ENCODE measurements around the gene RAB7B.
"Not testable (repeated sequence)": the region's sequence is repeated elsewhere in the genome, so short reads cannot be mapped to it uniquely, and the experiment has no call there.

Gene RAB7B, protein sequence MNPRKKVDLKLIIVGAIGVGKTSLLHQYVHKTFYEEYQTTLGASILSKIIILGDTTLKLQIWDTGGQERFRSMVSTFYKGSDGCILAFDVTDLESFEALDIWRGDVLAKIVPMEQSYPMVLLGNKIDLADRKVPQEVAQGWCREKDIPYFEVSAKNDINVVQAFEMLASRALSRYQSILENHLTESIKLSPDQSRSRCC

GRCh38 chr1:206002871-206003801 is at the start of gene RAB7B:
TSS of gene RAB7B (minus strand) at chr1:206003395. CDS start at chr1:205994135, 9,260 bp downstream.
- no peak for DNase-seq

GRCh38 chr1:206052231-206052865 is 49.2 kb upstream of the RAB7B start:
- not testable (repeated sequence) for DNase-seq

- DNase-seq: peak; percentile 19
Measured at GRCh38 chr1:206050655-206051235, 47.5 kb upstream of the RAB7B start.

- no peak for DNase-seq
Measured at GRCh38 chr1:206049919-206050600, 46.9 kb upstream of the RAB7B start.

DNA sequence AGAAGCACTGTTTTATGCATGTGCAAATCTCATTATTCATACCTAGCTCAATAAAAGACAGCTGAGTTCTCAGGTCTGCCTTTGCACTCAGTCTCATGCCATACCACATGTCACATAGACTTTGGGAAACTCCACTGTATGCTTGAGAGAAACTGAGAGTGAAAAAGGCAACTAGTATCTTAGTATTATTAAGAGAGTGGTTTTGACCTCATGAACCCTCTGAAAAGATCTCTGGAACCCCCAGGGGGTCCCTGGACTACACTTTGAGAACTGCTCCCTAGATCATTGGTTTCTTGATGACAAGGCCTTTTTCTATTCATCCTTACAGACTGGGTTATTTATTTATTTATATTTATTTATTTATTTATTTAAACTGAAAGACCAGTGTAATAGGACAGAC is 46.1 kb upstream of the RAB7B start:
- no peak for DNase-seq

GRCh38 chr1:206048582-206048981 is 45.4 kb upstream of the RAB7B start:
- DNase-seq: no peak

- no peak for DNase-seq
Measured at GRCh38 chr1:206047271-206047670, 44.1 kb upstream of the RAB7B start.

DNA sequence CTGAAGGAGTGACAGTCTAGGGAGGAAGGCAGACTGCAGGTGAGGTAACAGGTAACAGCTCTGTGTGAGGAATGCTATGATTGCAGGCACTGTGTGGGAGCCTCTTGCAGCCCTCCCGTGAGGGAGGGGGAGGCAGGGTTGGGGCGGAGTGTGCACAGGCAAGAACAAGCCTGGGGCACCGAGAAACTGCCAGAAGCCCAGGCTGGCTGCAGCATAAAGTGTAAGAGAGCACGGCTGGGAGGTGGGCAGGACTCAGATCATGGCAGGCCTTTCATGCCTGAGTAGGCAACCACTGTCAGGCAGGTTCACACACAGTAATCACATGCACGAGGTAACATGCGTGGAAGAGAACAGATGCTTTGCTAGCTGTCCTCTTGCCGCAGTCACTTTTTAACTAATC is 38.4 kb upstream of the RAB7B start:
- DNase-seq: no peak

GRCh38 chr1:206040328-206040727 is 37.1 kb upstream of the RAB7B start:
- DNase-seq: no peak

DNA sequence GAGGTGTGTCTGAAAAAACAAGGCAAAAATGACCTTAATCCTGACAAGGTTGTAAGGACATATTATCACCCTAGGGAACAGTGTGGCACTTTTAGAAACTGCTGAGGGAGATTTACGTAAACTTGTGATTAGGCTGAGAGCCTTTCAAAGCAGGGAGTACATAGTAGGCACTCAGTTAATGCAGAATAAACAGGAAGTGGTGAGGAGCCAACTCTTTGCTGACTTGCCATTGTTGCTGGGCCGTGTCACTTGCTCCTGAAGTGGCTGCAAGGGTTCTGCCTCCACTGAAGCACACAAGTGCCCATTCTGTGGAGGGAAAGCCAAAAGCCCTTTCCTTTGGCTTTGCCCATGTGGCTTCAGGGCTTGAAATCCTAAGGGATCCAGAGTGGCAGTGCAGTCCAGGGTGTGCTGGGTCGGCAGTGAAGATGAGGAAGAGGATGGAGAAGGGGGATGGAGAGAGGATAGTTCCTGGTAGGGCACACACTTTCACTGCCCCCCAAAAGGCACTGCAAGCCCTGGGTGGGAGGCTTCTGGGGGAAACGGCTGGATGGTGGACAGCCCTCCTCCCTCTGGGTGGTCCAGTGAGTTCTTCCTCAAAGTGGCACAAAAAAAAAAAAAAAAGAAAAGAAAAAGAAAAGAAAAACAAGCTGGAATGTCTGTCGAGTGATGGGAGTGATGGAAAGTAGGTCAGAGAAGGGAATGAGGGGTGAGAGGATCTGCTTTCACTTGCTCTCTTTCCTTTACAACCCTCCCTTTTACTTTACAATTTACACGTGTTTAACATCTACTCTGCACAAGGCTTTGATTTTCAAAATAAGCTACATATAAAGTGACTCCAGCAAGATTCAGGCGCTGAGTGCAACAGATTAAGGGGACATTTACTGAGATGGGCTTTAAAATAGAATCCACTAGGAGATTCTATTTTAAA is 36.1 kb upstream of the RAB7B start:
- peak; percentile 3 for DNase-seq

DNA sequence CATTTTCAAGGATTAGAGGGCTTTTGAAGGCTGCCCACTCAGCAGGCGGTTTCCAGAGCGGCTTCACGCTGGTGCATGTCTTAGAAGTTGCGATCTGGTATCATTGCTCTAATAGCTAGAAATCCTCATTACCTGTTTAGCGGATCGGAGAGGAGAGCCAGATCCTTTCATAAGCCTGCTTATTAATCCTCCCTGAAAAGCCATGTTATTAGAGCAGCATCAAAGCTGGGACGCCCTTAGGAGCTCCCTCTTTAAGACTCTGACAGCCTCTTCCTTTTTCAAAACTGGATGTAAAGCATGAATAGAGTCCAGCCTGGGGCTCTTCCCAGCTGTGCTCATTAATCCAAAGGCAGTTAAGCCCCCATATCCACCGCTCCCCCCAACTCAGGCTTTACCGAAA is 34.4 kb upstream of the RAB7B start:
- no peak for DNase-seq

DNA sequence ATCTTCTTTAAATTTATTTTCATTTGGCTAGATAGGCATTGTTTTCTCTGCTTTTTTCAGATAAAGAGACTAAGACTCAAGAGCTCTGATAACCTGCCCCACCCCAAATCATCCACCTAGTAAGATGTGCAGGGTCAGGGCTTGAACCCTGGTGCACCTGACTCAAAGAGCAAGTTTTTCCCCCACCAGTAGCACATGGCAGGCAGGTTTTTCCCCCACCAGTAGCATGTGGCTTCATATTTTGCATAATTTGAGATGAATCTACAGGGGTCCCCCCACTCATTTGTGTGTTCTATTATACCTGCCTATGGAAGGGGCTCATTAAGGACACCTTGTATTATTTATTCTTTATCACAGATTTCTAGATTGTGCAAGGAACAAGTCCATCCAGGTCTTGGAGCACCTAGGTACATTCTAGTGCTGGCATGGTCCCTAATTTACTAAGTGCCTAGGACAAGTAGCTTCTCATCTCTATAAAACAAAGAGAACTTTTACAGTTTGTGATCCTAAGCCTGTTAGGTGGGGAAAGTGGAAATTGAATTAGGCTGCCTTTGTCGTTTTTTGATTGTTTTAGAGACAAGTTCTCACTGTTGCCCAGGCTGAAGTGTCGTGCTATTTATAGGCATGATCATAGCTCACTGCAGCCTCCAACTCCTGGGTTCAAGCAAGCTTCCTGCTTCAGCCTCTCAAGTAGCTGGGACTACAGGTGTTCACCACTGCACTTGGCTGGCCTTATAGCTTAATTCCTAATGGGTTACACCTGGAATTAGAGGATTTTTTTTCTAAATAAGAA is 33.7 kb upstream of the RAB7B start:
- no peak for DNase-seq

DNA sequence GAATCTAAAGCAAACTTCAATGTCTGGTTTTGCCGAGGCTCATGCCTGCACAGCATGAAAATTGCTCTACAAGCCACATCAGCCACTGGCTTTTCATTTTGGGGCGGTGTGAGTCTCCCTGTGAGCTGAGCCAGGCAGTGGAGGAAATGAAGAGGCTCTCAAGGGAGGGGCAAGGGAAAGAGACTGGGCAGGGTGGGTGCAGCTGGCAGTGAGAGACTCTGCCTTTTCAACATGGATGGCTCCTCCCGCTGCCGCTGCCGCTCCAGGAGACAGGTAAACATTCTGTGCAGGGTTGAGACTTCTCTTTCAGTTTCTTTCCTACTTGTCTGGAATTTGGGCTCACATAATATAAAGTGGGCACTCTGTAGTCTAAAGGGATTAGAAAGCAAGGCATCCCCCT is 31.8 kb upstream of the RAB7B start:
- peak; percentile 18 for DNase-seq

- no peak for DNase-seq
Measured at GRCh38 chr1:206032380-206033140, 29.4 kb upstream of the RAB7B start.

GRCh38 chr1:206030714-206031113 is 27.5 kb upstream of the RAB7B start:
- peak; percentile 68 for DNase-seq

- DNase-seq: no peak
Measured at GRCh38 chr1:206030191-206030590, 27.0 kb upstream of the RAB7B start.

DNA sequence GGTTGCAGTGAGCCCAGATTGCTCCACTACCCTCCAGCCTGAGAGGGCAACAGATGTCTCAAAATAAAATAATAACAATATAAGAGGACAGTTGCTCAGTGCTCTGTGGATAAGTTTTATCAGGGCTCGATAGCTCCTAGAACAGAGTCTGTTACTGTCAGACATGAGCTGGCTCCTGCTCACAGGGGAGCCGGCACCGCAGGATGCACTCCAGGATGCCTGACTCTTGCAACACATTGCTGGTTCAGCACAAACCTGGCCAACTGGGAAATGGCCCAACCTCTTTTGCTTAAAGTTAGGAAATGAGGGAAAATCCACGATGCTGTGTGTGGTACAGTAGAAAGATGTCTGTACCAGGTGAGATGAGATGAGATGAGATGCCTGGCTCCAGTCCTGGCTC is 26.3 kb upstream of the RAB7B start:
- DNase-seq: no peak

DNA sequence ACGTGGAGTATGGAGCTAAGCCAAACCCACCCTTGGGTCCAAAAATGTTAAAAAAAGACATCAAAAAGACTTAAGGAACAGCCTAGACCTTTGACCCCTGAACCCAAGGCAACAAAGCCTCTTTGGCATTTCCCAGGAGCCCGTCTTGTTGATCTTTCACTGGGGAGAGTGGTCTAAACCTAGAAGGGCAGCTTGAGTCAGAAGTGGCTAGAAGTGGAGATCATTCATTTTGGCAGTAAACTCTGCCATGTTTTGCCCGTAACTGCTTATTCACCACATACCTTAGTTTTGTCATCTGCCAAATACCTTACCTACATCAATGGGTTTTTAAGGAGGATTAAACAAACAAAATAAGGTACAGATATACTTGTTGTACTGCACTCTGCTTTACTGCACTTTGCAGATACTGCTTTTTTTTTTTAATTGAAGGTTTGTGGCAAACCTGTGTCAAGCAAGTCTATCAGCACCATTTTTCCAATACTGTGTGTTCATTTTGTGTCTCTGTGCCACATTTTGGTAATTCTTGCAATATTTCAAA is 22.2 kb upstream of the RAB7B start:
- no peak for DNase-seq

DNA sequence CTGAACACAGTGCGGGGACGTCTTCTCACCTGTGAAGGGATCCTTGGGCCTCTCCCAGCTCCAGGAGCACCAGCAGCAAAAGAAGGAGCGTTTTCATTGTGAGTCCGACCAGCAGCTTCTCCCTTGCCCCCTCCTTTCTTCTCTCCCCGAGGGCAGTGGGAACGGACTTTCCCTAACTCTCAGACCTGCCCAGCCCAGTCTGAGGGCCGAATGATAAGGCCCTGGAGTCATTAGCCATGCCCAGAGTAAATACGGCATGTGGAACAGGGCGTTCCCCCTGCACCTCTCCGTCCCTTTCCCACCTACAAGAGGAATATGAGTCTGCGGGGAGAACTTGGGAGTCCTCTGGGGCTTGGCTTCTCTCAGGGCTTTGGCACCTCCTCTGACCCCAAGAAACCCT is 20.5 kb upstream of the RAB7B start, which contains the start of gene CTSE:
CTSE (minus strand) TSS at position 201 of the 400 bp plus-strand sequence; CDS start at position 97, 104 bp downstream.
- DNase-seq: no peak

- DNase-seq: no peak
Measured at GRCh38 chr1:206022766-206023165, 19.6 kb upstream of the RAB7B start.

Data from CD4-positive, alpha-beta T cell treated with Interleukin-6 for 4 hours (primary cell).